Upper lobe of left lung (tissue), 6 donors: Measurements from ENCODE around the gene KCNIP4. TPM values are rescaled to one million over a fixed set of nuclear protein-coding genes. Genes with fewer than 3 reads are reported as not detected.

Source experiments
- ATAC-seq, 2 donors: fragments of 200-7000 bp; cut with Tn5 transposase; one replicate each; pipeline ENCODE4 v1.9.1; 2022; ENCODE audit warnings: mild to moderate bottlenecking in 2 of 2, moderate library complexity in 2 of 2; ENCODE audit not compliant: low FRiP score in 2 of 2
- DNase-seq, 2 donors: peaks; one replicate each; pipeline ENCODE4 v3.0.0-alpha.2; 2019 to 2020
- H3K27ac ChIP-seq, 4 donors: fragments of 200-600 bp; sonication (generic); one replicate each; pipeline ENCODE4 v1.5.1; 2016 to 2019
- H3K27me3 ChIP-seq, 4 donors: fragments of 200-600 bp; sonication (generic); one replicate each; pipeline ENCODE4 v1.5.1; 2017 to 2019
- H3K36me3 ChIP-seq, 4 donors: fragments of 200-600 bp; sonication (generic); one replicate each; pipeline ENCODE4 v1.5.1; 2016 to 2019
- H3K4me1 ChIP-seq, 4 donors: fragments of 200-600 bp; sonication (generic); one replicate each; pipeline ENCODE4 v1.5.1; 2018 to 2019
- H3K4me3 ChIP-seq, 4 donors: fragments of 200-600 bp; sonication (generic); one replicate each; pipeline ENCODE4 v1.5.1; 2017 to 2019; ENCODE audit warnings: mild to moderate bottlenecking in 2 of 4, moderate library complexity in 1 of 4
- H3K9me3 ChIP-seq, 4 donors: fragments of 200-600 bp; sonication (generic); one replicate each; pipeline ENCODE4 v1.5.1; 2018 to 2019
- EP300 ChIP-seq, 4 donors: sonication (generic); formaldehyde crosslinking; IDR thresholded peaks; one replicate each; pipeline ENCODE4 v1.5.1; 2017; ENCODE audit warnings: antibody characterized with exemption in 4 of 4, control low read depth in 2 of 4
- POLR2A ChIP-seq, 4 donors: fragments of 450-650 bp; IDR thresholded peaks; one replicate each; pipeline ENCODE4 v1.5.1; 2016 to 2017; ENCODE audit warnings: antibody characterized with exemption in 4 of 4, mild to moderate bottlenecking in 2 of 4
- POLR2AphosphoS5 ChIP-seq, 2 donors: sonication (generic); formaldehyde crosslinking; IDR thresholded peaks; one replicate each; pipeline ENCODE4 v1.5.1; 2017; ENCODE audit warnings: antibody characterized with exemption in 2 of 2
- WGBS, 2 donors: methylation state at CpG; one replicate each; pipeline ENCODE4 v1.1.5; 2017 to 2018; 5-methylcytosine and 5-hydroxymethylcytosine counted together
- total RNA-seq, 6 donors: library from RNA; depleted of rRNA in 4 of 6; stranded (reverse); fragments of >200 nt in 4 of 6; gene quantifications; one replicate each; pipeline versions ENCODE4 v1.1.0 to v1.2.1, GENCODE V29; 2016 to 2021
- TF ChIP-seq, protein P1 (sequence below), 6 experiments: fragments of 450-650 bp in 4 of 6; fragments of 200-600 bp in 2 of 6; sonication (generic) in 2 of 6; IDR thresholded peaks; one replicate each; pipeline ENCODE4 v1.5.1; 2016 to 2019; ENCODE audit warnings: antibody characterized with exemption in 6 of 6
- donor health status: DM: no; HTN: no; CAD: no; lungs with moderate emphysema.
- donor health status: DM: no; HTN: yes; CAD: no; lungs with severe emphysema.

KCNIP4 gene
- total RNA-seq, 6 donors from 2014 or later, result 0.20 TPM; not detected in 5

- no peak for TF ChIP-seq EP300 (IDR thresholded peaks at IDR 0.05)
- no peak for TF ChIP-seq POLR2AphosphoS5 (IDR thresholded peaks at IDR 0.05)
- TF ChIP-seq, protein P1, sequence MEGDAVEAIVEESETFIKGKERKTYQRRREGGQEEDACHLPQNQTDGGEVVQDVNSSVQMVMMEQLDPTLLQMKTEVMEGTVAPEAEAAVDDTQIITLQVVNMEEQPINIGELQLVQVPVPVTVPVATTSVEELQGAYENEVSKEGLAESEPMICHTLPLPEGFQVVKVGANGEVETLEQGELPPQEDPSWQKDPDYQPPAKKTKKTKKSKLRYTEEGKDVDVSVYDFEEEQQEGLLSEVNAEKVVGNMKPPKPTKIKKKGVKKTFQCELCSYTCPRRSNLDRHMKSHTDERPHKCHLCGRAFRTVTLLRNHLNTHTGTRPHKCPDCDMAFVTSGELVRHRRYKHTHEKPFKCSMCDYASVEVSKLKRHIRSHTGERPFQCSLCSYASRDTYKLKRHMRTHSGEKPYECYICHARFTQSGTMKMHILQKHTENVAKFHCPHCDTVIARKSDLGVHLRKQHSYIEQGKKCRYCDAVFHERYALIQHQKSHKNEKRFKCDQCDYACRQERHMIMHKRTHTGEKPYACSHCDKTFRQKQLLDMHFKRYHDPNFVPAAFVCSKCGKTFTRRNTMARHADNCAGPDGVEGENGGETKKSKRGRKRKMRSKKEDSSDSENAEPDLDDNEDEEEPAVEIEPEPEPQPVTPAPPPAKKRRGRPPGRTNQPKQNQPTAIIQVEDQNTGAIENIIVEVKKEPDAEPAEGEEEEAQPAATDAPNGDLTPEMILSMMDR (IDR thresholded peaks at IDR 0.05), result no peak
- no peak for TF ChIP-seq POLR2A (IDR thresholded peaks at IDR 0.05)
- 84 to 85% methylated on average over 2 of the region's 2 CpGs for WGBS, 2 donors
- H3K4me1 ChIP-seq, result no peaks in the 10 kb centered on the region
- no peaks in the 10 kb centered on the region for H3K27me3 ChIP-seq
- H3K9me3 ChIP-seq, result no peaks in the 10 kb centered on the region
- H3K27ac ChIP-seq, result no peak overlapping the region
- no peak for DNase-seq
- no peak for ATAC-seq
- H3K36me3 ChIP-seq, result no peaks in the 10 kb centered on the region
- H3K4me3 ChIP-seq, result no peak overlapping the region
These were observed 206.2 kb downstream of the KCNIP4 start for GRCh38 chr4:21742326-21742725.

- WGBS, 2 donors, result 89 to 90% methylated on average over 4 of the region's 4 CpGs
- H3K36me3 ChIP-seq, result no peaks in the 10 kb centered on the region
- no peaks in the 10 kb centered on the region for H3K4me1 ChIP-seq
- no peaks in the 10 kb centered on the region for H3K27me3 ChIP-seq
- no peak overlapping the region for H3K4me3 ChIP-seq
- TF ChIP-seq, protein P1 (IDR thresholded peaks at IDR 0.05), result no peak
- TF ChIP-seq POLR2A (IDR thresholded peaks at IDR 0.05) (no peak), EP300 (IDR thresholded peaks at IDR 0.05) (no peak), POLR2AphosphoS5 (IDR thresholded peaks at IDR 0.05) (no peak)
- DNase-seq, result no peak
- no peak for ATAC-seq
- H3K27ac ChIP-seq, result no peak overlapping the region
- H3K9me3 ChIP-seq, result no peaks in the 10 kb centered on the region
These were observed 209.8 kb downstream of the KCNIP4 start for GRCh38 chr4:21738821-21739220.

- Histone ChIP-seq H3K36me3 (no peaks in the 10 kb centered on the region), H3K9me3 (no peaks in the 10 kb centered on the region), H3K4me1 (no peaks in the 10 kb centered on the region), H3K27ac (no peak overlapping the region), H3K27me3 (no peaks in the 10 kb centered on the region), H3K4me3 (no peak overlapping the region)
- TF ChIP-seq, protein P1 (IDR thresholded peaks at IDR 0.05), result no peak
- TF ChIP-seq POLR2AphosphoS5 (IDR thresholded peaks at IDR 0.05) (no peak), POLR2A (IDR thresholded peaks at IDR 0.05) (no peak), EP300 (IDR thresholded peaks at IDR 0.05) (no peak)
- 43 to 47% methylated on average over 2 of the region's 2 CpGs for WGBS, 2 donors
- ATAC-seq (no peak), DNase-seq (no peak)
These were observed 212.7 kb downstream of the KCNIP4 start for GRCh38 chr4:21735866-21736265.

- no peaks in the 10 kb centered on the region for H3K36me3 ChIP-seq
- no peak overlapping the region for H3K4me3 ChIP-seq
- H3K27me3 ChIP-seq, result no peaks in the 10 kb centered on the region
- H3K4me1 ChIP-seq, result no peaks in the 10 kb centered on the region
- no peaks in the 10 kb centered on the region for H3K9me3 ChIP-seq
- DNase-seq, result no peak
- ATAC-seq, result no peak
- TF ChIP-seq EP300 (IDR thresholded peaks at IDR 0.05) (no peak), POLR2AphosphoS5 (IDR thresholded peaks at IDR 0.05) (no peak), POLR2A (IDR thresholded peaks at IDR 0.05) (no peak)
- TF ChIP-seq, protein P1 (IDR thresholded peaks at IDR 0.05), result no peak
- no peak overlapping the region for H3K27ac ChIP-seq
- 33 to 40% methylated on average over 3 of the region's 3 CpGs for WGBS, 2 donors
These were observed 214.5 kb downstream of the KCNIP4 start for GRCh38 chr4:21733894-21734630.

DNA sequence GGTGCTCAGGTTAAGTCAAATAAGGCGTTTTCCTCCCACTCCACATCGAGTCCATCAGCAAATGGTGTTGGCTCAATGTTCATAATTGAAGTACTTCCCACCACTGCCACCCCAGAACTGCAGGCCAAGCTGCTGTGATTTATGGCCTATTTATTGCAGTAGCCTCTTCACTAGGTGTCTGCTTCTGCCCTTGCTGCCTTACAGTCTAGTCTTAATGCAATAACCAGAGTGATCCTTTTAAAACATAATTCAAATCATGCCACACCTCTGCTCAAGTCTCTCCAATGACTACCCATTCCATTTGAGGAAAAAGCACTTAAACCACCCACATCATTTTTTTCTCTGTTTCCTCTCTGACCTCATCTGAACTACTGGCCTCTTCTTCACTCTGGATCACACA lies 220.3 kb downstream of the KCNIP4 start:
- Histone ChIP-seq H3K4me1 (no peaks in the 10 kb centered on the region), H3K27me3 (no peaks in the 10 kb centered on the region), H3K27ac (no peak overlapping the region), H3K36me3 (no peaks in the 10 kb centered on the region), H3K4me3 (no peak overlapping the region), H3K9me3 (no peaks in the 10 kb centered on the region)
- 49 to 58% methylated on average over 2 of the region's 2 CpGs for WGBS, 2 donors
- ATAC-seq (no peak), DNase-seq (no peak)
- TF ChIP-seq POLR2AphosphoS5 (IDR thresholded peaks at IDR 0.05), result no peak
- TF ChIP-seq EP300 (IDR thresholded peaks at IDR 0.05), result no peak
- TF ChIP-seq POLR2A (IDR thresholded peaks at IDR 0.05), result no peak
- TF ChIP-seq, protein P1 (IDR thresholded peaks at IDR 0.05), result no peak
